GM23338 (cell line): ENCODE measurements around the gene ALDH7A1. TPM values are rescaled to one million over a fixed set of nuclear protein-coding genes. Genes with fewer than 3 reads are reported as not detected.

Source experiments
- ATAC-seq: fragments of 200-7000 bp; cut with Tn5 transposase; 3 replicates; pipeline ENCODE4 v1.9.1; 2020
- DNase-seq: peaks from one replicate; pipeline ENCODE4 v3.0.0-alpha.2; 2015; ENCODE audit warnings: low spot score
- H2AFZ ChIP-seq: fragments of 200-600 bp; sonication (generic); 2 replicates; pipeline ENCODE4 v1.8.0; 2016; ENCODE audit warnings: antibody characterized with exemption, mild to moderate bottlenecking, moderate library complexity
- H3F3A ChIP-seq: fragments of 200-600 bp; sonication (generic); replicated peaks from 2 replicates; pipeline ENCODE4 v1.8.0; 2017; ENCODE audit warnings: antibody characterized with exemption, mixed run types, low read depth
- H3K27ac ChIP-seq: fragments of 200-600 bp; sonication (generic); 2 replicates; pipeline ENCODE4 v1.6.1; 2016; ENCODE audit warnings: low read depth
- H3K27me3 ChIP-seq: fragments of 200-600 bp; sonication (generic); 2 replicates; pipeline ENCODE4 v1.8.0; 2016; ENCODE audit warnings: mild to moderate bottlenecking, mixed run types, moderate library complexity; ENCODE audit not compliant: insufficient read depth
- H3K36me3 ChIP-seq: fragments of 200-600 bp; sonication (generic); 2 replicates; pipeline ENCODE4 v1.8.0; 2016; ENCODE audit warnings: mild to moderate bottlenecking; ENCODE audit not compliant: insufficient read depth
- H3K4me1 ChIP-seq: fragments of 200-600 bp; sonication (generic); 2 replicates; pipeline ENCODE4 v1.8.0; 2016; ENCODE audit warnings: mild to moderate bottlenecking, moderate library complexity; ENCODE audit not compliant: insufficient read depth
- H3K4me2 ChIP-seq: fragments of 200-600 bp; sonication (generic); 2 replicates; pipeline ENCODE4 v1.7.1; 2017; ENCODE audit warnings: mixed run types
- H3K4me3 ChIP-seq: fragments of 200-600 bp; sonication (generic); 2 replicates; pipeline ENCODE4 v1.6.1; 2016; ENCODE audit warnings: mixed run types
- H3K79me2 ChIP-seq: fragments of 200-600 bp; sonication (generic); replicated peaks from 2 replicates; pipeline ENCODE4 v1.8.0; 2017; ENCODE audit warnings: mild to moderate bottlenecking; ENCODE audit not compliant: insufficient read depth
- H3K9me2 ChIP-seq: fragments of 200-600 bp; sonication (generic); 2 replicates; pipeline ENCODE4 v1.8.0; 2017; ENCODE audit not compliant: insufficient read depth
- H4K20me1 ChIP-seq: fragments of 200-600 bp; sonication (generic); replicated peaks from 2 replicates; pipeline ENCODE4 v1.8.0; 2017; ENCODE audit warnings: mild to moderate bottlenecking; ENCODE audit not compliant: insufficient read depth
- H3K27ac Mint-ChIP-seq: 2 replicates; pipeline ENCODE4 v1.8.0; 2020; ENCODE audit warnings: inconsistent platforms, mild to moderate bottlenecking, moderate library complexity, mixed read lengths
- H3K27me3 Mint-ChIP-seq: 3 replicates; pipeline ENCODE4 v1.8.0; 2022; ENCODE audit warnings: low read depth, mild to moderate bottlenecking, moderate library complexity, mixed read lengths, inconsistent platforms; ENCODE audit not compliant: insufficient read depth, poor library complexity
- H3K36me3 Mint-ChIP-seq: 3 replicates; pipeline ENCODE4 v1.8.0; 2021; ENCODE audit warnings: low read depth, mild to moderate bottlenecking, inconsistent platforms, moderate library complexity, mixed read lengths
- H3K4me1 Mint-ChIP-seq: 3 replicates; pipeline ENCODE4 v1.8.0; 2020; ENCODE audit warnings: mild to moderate bottlenecking, inconsistent platforms, mixed read lengths
- H3K4me3 Mint-ChIP-seq: 3 replicates; pipeline ENCODE4 v1.8.0; 2021; ENCODE audit warnings: moderate library complexity, mild to moderate bottlenecking, inconsistent platforms, mixed read lengths
- H3K9me3 Mint-ChIP-seq: 3 replicates; pipeline ENCODE4 v1.8.0; 2020; ENCODE audit warnings: moderate library complexity, mild to moderate bottlenecking, inconsistent platforms, mixed read lengths
- CREB1 ChIP-seq: fragments of 250-450 bp; sonication (Bioruptor Pico); IDR thresholded peaks from 2 replicates; pipeline ENCODE4 v1.5.0; 2020; ENCODE audit warnings: low read depth, mild to moderate bottlenecking, moderate library complexity
- EZH2 ChIP-seq: fragments of 200-600 bp; sonication (generic); IDR thresholded peaks from one replicate; pipeline ENCODE4 v1.8.0; 2017; ENCODE audit warnings: antibody characterized with exemption, mild to moderate bottlenecking, low read depth; ENCODE audit not compliant: unreplicated experiment
- EZH2phosphoT487 ChIP-seq: fragments of 200-600 bp; sonication (generic); IDR thresholded peaks from one replicate; pipeline ENCODE4 v1.8.1; 2018; ENCODE audit warnings: antibody characterized with exemption; ENCODE audit not compliant: unreplicated experiment
- JUNB ChIP-seq: IDR thresholded peaks from one replicate; pipeline ENCODE4 v1.6.1; 2016; ENCODE audit warnings: antibody characterized with exemption; ENCODE audit not compliant: unreplicated experiment
- NANOG ChIP-seq: IDR thresholded peaks from 2 replicates; pipeline ENCODE4 v1.6.1; 2016; ENCODE audit warnings: antibody characterized with exemption, borderline replicate concordance
- POLR2AphosphoS5 ChIP-seq: IDR thresholded peaks from 2 replicates; pipeline ENCODE4 v1.6.1; 2016; ENCODE audit warnings: antibody characterized with exemption, low read depth
- STAT1 ChIP-seq: IDR thresholded peaks from one replicate; pipeline ENCODE4 v1.6.1; 2016; ENCODE audit warnings: antibody characterized with exemption; ENCODE audit not compliant: unreplicated experiment
- ZNF114 ChIP-seq: fragments of 250-450 bp; sonication (Bioruptor Pico); IDR thresholded peaks from 2 replicates; pipeline ENCODE4 v1.5.0; 2020; ENCODE audit warnings: mild to moderate bottlenecking, moderate library complexity
- ZNF331 ChIP-seq: fragments of 250-450 bp; sonication (Bioruptor Pico); IDR thresholded peaks from 2 replicates; pipeline ENCODE4 v1.5.0; 2020; ENCODE audit warnings: low read depth, mild to moderate bottlenecking, moderate library complexity
- polyA plus RNA-seq: library from polyadenylated mRNA; unstranded; fragments of >200 nt; fragmentation: Nextera tagmentation; extraction: Ambion mirVana; gene quantifications from 2 replicates; pipeline ENCODE4 v1.2.1, GENCODE V29; 2016
- total RNA-seq: library from RNA; depleted of rRNA; stranded (reverse); fragments of >200 nt; shearing (Covaris generic); gene quantifications from 2 replicates; pipeline ENCODE4 v1.2.3, GENCODE V29; 2014
- TF ChIP-seq, protein P1 (sequence below): fragments of 250-450 bp; sonication (Bioruptor Pico); IDR thresholded peaks from 2 replicates; pipeline ENCODE4 v1.5.0; 2020; ENCODE audit warnings: mild to moderate bottlenecking, moderate library complexity
- TF ChIP-seq, protein P2 (sequence below): IDR thresholded peaks from one replicate; pipeline ENCODE4 v1.6.1; 2018; ENCODE audit warnings: antibody characterized with exemption; ENCODE audit not compliant: unreplicated experiment
- TF ChIP-seq, protein P3 (sequence below): IDR thresholded peaks from 2 replicates; pipeline ENCODE4 v1.6.1; 2016; ENCODE audit warnings: antibody characterized with exemption
- TF ChIP-seq, protein P4 (sequence below), 2 experiments: fragments of 200-600 bp in 1 of 2; sonication (generic) in 1 of 2; conservative IDR thresholded peaks; 2 replicates each; pipeline versions ENCODE4 v1.5.1 to v1.6.1; 2016 to 2017; ENCODE audit warnings: antibody characterized with exemption in 2 of 2, low read depth in 2 of 2, mild to moderate bottlenecking in 2 of 2, moderate library complexity in 1 of 2

ALDH7A1 gene
- total and polyA plus RNA-seq, 2 experiments from 2014 or later: 122 to 198 TPM

DNA sequence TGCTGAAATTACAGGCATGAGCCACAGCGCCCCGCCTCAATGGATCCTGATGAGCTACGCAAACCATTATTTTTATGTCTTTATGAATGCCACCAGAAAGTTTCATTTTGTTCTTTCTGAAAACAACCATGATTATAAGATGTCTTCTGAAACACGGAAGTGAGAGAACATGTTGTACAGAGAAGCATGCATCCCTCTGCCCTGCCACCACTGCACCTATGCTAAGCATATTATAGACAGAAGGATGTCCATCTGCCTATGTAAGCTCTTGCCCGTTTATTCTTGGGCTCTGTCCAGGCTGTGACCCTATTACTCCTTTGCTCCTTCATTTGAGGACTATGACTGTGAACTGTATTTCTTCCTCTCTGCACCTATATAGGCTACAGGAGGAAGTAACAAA, 97.5 kb downstream of the ALDH7A1 start:
- Mint-ChIP-seq H3K4me1 (peaks cover 8% of the 10 kb centered on the region; the same call in 1 of the 3 replicates), H3K27ac (no peak overlapping the region), H3K36me3 (peaks cover 11% of the 10 kb centered on the region; the same call in 1 of the 3 replicates)

More for the DNA sequence above, 97.5 kb downstream of the ALDH7A1 start:
- DNase-seq: no peak
- Histone ChIP-seq H3K79me2 (no peaks in the 10 kb centered on the region), H3K4me3 (no peak overlapping the region), H2AFZ (no peak overlapping the region), H3K27ac (no peak overlapping the region), H3F3A (no peaks in the 10 kb centered on the region), H4K20me1 (no peaks in the 10 kb centered on the region), H3K4me1 (no peaks in the 10 kb centered on the region), H3K4me2 (no peak overlapping the region), H3K9me2 (no peaks in the 10 kb centered on the region), H3K27me3 (no peaks in the 10 kb centered on the region), H3K36me3 (no peaks in the 10 kb centered on the region)
- no peak for ATAC-seq
- Mint-ChIP-seq H3K4me3 (no peak overlapping the region), H3K9me3 (no peaks in the 10 kb centered on the region), H3K27me3 (peaks cover 3% of the 10 kb centered on the region)
- TF ChIP-seq STAT1: no peak
- TF ChIP-seq EZH2: no peak
- TF ChIP-seq, protein P1, sequence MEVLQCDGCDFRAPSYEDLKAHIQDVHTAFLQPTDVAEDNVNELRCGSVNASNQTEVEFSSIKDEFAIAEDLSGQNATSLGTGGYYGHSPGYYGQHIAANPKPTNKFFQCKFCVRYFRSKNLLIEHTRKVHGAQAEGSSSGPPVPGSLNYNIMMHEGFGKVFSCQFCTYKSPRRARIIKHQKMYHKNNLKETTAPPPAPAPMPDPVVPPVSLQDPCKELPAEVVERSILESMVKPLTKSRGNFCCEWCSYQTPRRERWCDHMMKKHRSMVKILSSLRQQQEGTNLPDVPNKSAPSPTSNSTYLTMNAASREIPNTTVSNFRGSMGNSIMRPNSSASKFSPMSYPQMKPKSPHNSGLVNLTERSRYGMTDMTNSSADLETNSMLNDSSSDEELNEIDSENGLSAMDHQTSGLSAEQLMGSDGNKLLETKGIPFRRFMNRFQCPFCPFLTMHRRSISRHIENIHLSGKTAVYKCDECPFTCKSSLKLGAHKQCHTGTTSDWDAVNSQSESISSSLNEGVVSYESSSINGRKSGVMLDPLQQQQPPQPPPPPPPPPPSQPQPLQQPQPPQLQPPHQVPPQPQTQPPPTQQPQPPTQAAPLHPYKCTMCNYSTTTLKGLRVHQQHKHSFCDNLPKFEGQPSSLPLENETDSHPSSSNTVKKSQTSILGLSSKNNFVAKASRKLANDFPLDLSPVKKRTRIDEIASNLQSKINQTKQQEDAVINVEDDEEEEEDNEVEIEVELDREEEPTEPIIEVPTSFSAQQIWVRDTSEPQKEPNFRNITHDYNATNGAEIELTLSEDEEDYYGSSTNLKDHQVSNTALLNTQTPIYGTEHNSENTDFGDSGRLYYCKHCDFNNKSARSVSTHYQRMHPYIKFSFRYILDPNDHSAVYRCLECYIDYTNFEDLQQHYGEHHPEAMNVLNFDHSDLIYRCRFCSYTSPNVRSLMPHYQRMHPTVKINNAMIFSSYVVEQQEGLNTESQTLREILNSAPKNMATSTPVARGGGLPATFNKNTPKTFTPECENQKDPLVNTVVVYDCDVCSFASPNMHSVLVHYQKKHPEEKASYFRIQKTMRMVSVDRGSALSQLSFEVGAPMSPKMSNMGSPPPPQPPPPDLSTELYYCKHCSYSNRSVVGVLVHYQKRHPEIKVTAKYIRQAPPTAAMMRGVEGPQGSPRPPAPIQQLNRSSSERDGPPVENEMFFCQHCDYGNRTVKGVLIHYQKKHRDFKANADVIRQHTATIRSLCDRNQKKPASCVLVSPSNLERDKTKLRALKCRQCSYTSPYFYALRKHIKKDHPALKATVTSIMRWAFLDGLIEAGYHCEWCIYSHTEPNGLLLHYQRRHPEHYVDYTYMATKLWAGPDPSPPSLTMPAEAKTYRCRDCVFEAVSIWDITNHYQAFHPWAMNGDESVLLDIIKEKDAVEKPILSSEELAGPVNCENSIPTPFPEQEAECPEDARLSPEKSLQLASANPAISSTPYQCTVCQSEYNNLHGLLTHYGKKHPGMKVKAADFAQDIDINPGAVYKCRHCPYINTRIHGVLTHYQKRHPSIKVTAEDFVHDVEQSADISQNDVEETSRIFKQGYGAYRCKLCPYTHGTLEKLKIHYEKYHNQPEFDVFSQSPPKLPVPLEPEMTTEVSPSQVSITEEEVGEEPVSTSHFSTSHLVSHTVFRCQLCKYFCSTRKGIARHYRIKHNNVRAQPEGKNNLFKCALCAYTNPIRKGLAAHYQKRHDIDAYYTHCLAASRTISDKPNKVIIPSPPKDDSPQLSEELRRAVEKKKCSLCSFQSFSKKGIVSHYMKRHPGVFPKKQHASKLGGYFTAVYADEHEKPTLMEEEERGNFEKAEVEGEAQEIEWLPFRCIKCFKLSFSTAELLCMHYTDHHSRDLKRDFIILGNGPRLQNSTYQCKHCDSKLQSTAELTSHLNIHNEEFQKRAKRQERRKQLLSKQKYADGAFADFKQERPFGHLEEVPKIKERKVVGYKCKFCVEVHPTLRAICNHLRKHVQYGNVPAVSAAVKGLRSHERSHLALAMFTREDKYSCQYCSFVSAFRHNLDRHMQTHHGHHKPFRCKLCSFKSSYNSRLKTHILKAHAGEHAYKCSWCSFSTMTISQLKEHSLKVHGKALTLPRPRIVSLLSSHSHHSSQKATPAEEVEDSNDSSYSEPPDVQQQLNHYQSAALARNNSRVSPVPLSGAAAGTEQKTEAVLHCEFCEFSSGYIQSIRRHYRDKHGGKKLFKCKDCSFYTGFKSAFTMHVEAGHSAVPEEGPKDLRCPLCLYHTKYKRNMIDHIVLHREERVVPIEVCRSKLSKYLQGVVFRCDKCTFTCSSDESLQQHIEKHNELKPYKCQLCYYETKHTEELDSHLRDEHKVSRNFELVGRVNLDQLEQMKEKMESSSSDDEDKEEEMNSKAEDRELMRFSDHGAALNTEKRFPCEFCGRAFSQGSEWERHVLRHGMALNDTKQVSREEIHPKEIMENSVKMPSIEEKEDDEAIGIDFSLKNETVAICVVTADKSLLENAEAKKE (CRISPR knock-in tag): no peak
- TF ChIP-seq NANOG: no peak
- TF ChIP-seq POLR2AphosphoS5: no peak
- TF ChIP-seq ZNF114 (CRISPR knock-in tag): no peak
- TF ChIP-seq, protein P2, sequence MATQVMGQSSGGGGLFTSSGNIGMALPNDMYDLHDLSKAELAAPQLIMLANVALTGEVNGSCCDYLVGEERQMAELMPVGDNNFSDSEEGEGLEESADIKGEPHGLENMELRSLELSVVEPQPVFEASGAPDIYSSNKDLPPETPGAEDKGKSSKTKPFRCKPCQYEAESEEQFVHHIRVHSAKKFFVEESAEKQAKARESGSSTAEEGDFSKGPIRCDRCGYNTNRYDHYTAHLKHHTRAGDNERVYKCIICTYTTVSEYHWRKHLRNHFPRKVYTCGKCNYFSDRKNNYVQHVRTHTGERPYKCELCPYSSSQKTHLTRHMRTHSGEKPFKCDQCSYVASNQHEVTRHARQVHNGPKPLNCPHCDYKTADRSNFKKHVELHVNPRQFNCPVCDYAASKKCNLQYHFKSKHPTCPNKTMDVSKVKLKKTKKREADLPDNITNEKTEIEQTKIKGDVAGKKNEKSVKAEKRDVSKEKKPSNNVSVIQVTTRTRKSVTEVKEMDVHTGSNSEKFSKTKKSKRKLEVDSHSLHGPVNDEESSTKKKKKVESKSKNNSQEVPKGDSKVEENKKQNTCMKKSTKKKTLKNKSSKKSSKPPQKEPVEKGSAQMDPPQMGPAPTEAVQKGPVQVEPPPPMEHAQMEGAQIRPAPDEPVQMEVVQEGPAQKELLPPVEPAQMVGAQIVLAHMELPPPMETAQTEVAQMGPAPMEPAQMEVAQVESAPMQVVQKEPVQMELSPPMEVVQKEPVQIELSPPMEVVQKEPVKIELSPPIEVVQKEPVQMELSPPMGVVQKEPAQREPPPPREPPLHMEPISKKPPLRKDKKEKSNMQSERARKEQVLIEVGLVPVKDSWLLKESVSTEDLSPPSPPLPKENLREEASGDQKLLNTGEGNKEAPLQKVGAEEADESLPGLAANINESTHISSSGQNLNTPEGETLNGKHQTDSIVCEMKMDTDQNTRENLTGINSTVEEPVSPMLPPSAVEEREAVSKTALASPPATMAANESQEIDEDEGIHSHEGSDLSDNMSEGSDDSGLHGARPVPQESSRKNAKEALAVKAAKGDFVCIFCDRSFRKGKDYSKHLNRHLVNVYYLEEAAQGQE: no peak
- TF ChIP-seq ZNF331 (CRISPR knock-in tag): no peak
- no peak for TF ChIP-seq EZH2phosphoT487
- TF ChIP-seq JUNB: no peak
- TF ChIP-seq CREB1 (CRISPR knock-in tag): no peak
- TF ChIP-seq, protein P3, sequence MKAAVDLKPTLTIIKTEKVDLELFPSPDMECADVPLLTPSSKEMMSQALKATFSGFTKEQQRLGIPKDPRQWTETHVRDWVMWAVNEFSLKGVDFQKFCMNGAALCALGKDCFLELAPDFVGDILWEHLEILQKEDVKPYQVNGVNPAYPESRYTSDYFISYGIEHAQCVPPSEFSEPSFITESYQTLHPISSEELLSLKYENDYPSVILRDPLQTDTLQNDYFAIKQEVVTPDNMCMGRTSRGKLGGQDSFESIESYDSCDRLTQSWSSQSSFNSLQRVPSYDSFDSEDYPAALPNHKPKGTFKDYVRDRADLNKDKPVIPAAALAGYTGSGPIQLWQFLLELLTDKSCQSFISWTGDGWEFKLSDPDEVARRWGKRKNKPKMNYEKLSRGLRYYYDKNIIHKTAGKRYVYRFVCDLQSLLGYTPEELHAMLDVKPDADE: no peak
- TF ChIP-seq, protein P4, sequence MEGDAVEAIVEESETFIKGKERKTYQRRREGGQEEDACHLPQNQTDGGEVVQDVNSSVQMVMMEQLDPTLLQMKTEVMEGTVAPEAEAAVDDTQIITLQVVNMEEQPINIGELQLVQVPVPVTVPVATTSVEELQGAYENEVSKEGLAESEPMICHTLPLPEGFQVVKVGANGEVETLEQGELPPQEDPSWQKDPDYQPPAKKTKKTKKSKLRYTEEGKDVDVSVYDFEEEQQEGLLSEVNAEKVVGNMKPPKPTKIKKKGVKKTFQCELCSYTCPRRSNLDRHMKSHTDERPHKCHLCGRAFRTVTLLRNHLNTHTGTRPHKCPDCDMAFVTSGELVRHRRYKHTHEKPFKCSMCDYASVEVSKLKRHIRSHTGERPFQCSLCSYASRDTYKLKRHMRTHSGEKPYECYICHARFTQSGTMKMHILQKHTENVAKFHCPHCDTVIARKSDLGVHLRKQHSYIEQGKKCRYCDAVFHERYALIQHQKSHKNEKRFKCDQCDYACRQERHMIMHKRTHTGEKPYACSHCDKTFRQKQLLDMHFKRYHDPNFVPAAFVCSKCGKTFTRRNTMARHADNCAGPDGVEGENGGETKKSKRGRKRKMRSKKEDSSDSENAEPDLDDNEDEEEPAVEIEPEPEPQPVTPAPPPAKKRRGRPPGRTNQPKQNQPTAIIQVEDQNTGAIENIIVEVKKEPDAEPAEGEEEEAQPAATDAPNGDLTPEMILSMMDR (conservative IDR thresholded peaks at IDR 0.05; ENCODE audit: low read depth in 2 of 2): no peak
